H1 (cell line): ENCODE measurements around the gene CLIC3.

Experiments
- CTCF ChIP-seq, 3 experiments: IDR thresholded peaks; 1 replicate in 2 of 3; 2 replicates in 1 of 3; pipeline versions ENCODE4 v1.5.1 to v1.6.1; 2011; ENCODE audit warnings: low read length in 3 of 3, mild to moderate bottlenecking in 3 of 3, inconsistent platforms in 2 of 3, low read depth in 1 of 3, moderate library complexity in 1 of 3; ENCODE audit not compliant: insufficient read depth in 1 of 3; ENCODE audit errors: control extremely low read depth in 1 of 3
- EGR1 ChIP-seq: IDR thresholded peaks from 2 replicates; pipeline ENCODE4 v1.6.1; 2011; ENCODE audit warnings: low read depth, low read length, borderline replicate concordance
- SRF ChIP-seq: IDR thresholded peaks from 2 replicates; pipeline ENCODE4 v1.6.1; 2011; ENCODE audit warnings: mild to moderate bottlenecking, low read depth, low read length, moderate library complexity

DNA sequence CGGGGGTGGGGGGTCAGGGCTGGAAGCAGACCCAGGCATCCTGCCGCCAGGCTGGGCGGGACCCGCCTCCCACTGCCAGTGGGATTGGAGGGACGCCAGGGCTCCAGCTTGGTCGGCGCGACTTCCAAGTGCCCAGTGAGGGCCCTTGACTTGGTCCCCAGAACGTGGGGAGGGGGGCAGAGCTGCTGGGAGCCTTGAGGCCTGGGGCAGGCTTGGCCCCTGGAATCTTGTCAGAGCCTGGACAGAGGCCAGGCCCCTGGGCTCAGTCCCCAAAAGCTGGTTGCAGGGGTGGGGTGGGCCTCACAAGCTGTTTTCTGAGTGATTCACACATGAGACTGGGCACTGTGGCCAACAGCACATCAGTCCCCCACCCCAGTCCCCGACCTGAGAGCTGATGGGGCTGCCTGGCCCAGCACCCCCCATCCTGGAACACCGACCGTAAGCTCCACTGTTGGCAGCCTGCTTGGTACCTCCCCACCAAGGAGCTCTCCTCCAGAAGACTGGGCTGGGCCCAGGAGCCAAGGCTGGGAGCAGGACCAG, 526 bp downstream of the CLIC3 start:
- TF ChIP-seq EGR1 (no peak), SRF (no peak), CTCF (IDR thresholded peaks at IDR 0.05; ENCODE audit: control extremely low read depth in 1 of 3, insufficient read depth in 1 of 3, low read depth in 1 of 3, low read length in 3 of 3) (no peak)
